Measurements from ENCODE around the gene SRCIN1. TPM values are rescaled to one million over a fixed set of nuclear protein-coding genes. Genes with fewer than 3 reads are reported as not detected.
"Not testable (repeated sequence)": the region's sequence is repeated elsewhere in the genome, so short reads cannot be mapped to it uniquely, and the experiment has no call there.

Gene SRCIN1
- polyA plus RNA-seq, 4 donors: 2.5 to 7.6 (median 4.7) TPM

- peak in 3 of 4 donors; percentile 34 to 75 (median 64) for DNase-seq (ENCODE audit: low read depth in 4 of 4, low spot score in 2 of 4)
Observed at GRCh38 chr17:38492067-38493040, 113.4 kb downstream of the SRCIN1 start.

GRCh38 chr17:38491346-38492066 lies 114.2 kb downstream of the SRCIN1 start:
- DNase-seq (ENCODE audit: low read depth in 4 of 4, low spot score in 2 of 4): not testable (repeated sequence)

- not testable (repeated sequence) for DNase-seq (ENCODE audit: low read depth in 4 of 4, low spot score in 2 of 4)
Observed at GRCh38 chr17:38489774-38490173, 116.0 kb downstream of the SRCIN1 start.

- DNase-seq (ENCODE audit: low read depth in 4 of 4, low spot score in 2 of 4): not testable (repeated sequence)
Observed at GRCh38 chr17:38485681-38486298, 120.0 kb downstream of the SRCIN1 start.

- no peak for DNase-seq (ENCODE audit: low read depth in 4 of 4, low spot score in 2 of 4)
Observed at GRCh38 chr17:38485146-38485468, 120.6 kb downstream of the SRCIN1 start.

GRCh38 chr17:38484242-38485145 lies 121.3 kb downstream of the SRCIN1 start:
- peak in 1 of 4 donors; percentile 34 for DNase-seq (ENCODE audit: low read depth in 4 of 4, low spot score in 2 of 4)

- not testable (repeated sequence) for DNase-seq (ENCODE audit: low read depth in 4 of 4, low spot score in 2 of 4)
Observed at GRCh38 chr17:38482700-38483043, 123.1 kb downstream of the SRCIN1 start.

- DNase-seq (ENCODE audit: low read depth in 4 of 4, low spot score in 2 of 4): not testable (repeated sequence)
Observed at GRCh38 chr17:38482039-38482699, 123.6 kb downstream of the SRCIN1 start.

Other genes starting within 250 kb of the SRCIN1 start
- gene ARHGAP23, start 177.5 kb downstream of the SRCIN1 start, polyA plus RNA-seq (ENCODE audit: insufficient read length in 4 of 4): 10 to 100 TPM; 54.4 to 70.4 (median 63.1) TPM
- 1 to 10 TPM; 1.3 to 1.7 (median 1.5) TPM for gene EPOP, start 69.0 kb upstream of the SRCIN1 start, polyA plus RNA-seq (ENCODE audit: insufficient read length in 4 of 4)
- gene MLLT6, start 99.3 kb upstream of the SRCIN1 start, polyA plus RNA-seq (ENCODE audit: insufficient read length in 4 of 4): 100 to 1,000 TPM in 2 of 4 donors, 10 to 100 TPM in 2; 57.8 to 152 (median 104) TPM
- 10 to 100 TPM; 10.3 to 17.2 (median 13.3) TPM for gene CISD3, start 124.4 kb upstream of the SRCIN1 start, polyA plus RNA-seq (ENCODE audit: insufficient read length in 4 of 4)
- gene PCGF2, start 142.4 kb upstream of the SRCIN1 start, polyA plus RNA-seq (ENCODE audit: insufficient read length in 4 of 4): 100 to 1,000 TPM in 1 of 4 donors, 10 to 100 TPM in 3; 59.6 to 102 (median 86.8) TPM
- gene PSMB3, start 146.8 kb upstream of the SRCIN1 start, polyA plus RNA-seq (ENCODE audit: insufficient read length in 4 of 4): 100 to 1,000 TPM; 104 to 137 (median 125) TPM
- 10 to 100 TPM; 72.3 to 87.0 (median 76.9) TPM for gene PIP4K2B, start 193.6 kb upstream of the SRCIN1 start, polyA plus RNA-seq (ENCODE audit: insufficient read length in 4 of 4)
- gene CWC25, start 219.4 kb upstream of the SRCIN1 start, polyA plus RNA-seq (ENCODE audit: insufficient read length in 4 of 4): 10 to 100 TPM; 21.8 to 31.1 (median 29.1) TPM
- 1,000 to 10,000 TPM; 2,198 to 3,027 (median 2,568) TPM for gene RPL23, start 247.8 kb upstream of the SRCIN1 start, polyA plus RNA-seq (ENCODE audit: insufficient read length in 4 of 4)

Measured in left renal cortex interstitium (tissue), 4 donors.